Activated T-helper 17 cell treated with anti-CD3 and anti-CD28 coated beads, Interleukin-2, amount 50 U/mL, for 72 hours (primary cell): Measurements from ENCODE around the gene MXI1. TPM values are rescaled to one million over a fixed set of nuclear protein-coding genes. Genes with fewer than 3 reads are reported as not detected.
A peak's percentile ranks its signal among the peaks of the same experiment; 100 is the strongest.
"Not testable (repeated sequence)": the region's sequence is repeated elsewhere in the genome, so short reads cannot be mapped to it uniquely, and the experiment has no call there.

Source experiments
- ATAC-seq: fragments of 150-1000 bp; cut with Tn5 transposase; replicated peaks from 2 replicates; pipeline ENCODE4 v1.10.0; 2021; ENCODE audit warnings: mild to moderate bottlenecking, moderate library complexity
- H3K27ac Mint-ChIP-seq: one replicate; pipeline ENCODE4 v1.8.0; 2022; ENCODE audit warnings: mixed read lengths
- H3K27me3 Mint-ChIP-seq: one replicate; pipeline ENCODE4 v1.8.0; 2022; ENCODE audit warnings: mixed read lengths
- H3K36me3 Mint-ChIP-seq: one replicate; pipeline ENCODE4 v1.8.0; 2022; ENCODE audit warnings: low read depth, mild to moderate bottlenecking, mixed read lengths
- H3K4me1 Mint-ChIP-seq: one replicate; pipeline ENCODE4 v1.8.0; 2022; ENCODE audit warnings: mixed read lengths
- H3K4me3 Mint-ChIP-seq: one replicate; pipeline ENCODE4 v1.8.0; 2022; ENCODE audit warnings: mild to moderate bottlenecking, mixed read lengths
- H3K9me3 Mint-ChIP-seq: one replicate; pipeline ENCODE4 v1.8.0; 2022; ENCODE audit warnings: mixed read lengths
- total RNA-seq, 2 donors: library from RNA; stranded (reverse); gene quantifications; one replicate each; pipeline ENCODE4 v1.2.3, GENCODE V29; 2022

The MXI1 gene
- total RNA-seq, 2 donors from 2014 or later = 32.5 to 130 TPM

GRCh38 chr10:110331226-110331795, 123.9 kb downstream of the MXI1 start:
- H3K36me3 Mint-ChIP-seq, H3K27me3 Mint-ChIP-seq, H3K4me3 Mint-ChIP-seq, H3K27ac Mint-ChIP-seq, H3K9me3 Mint-ChIP-seq, ATAC-seq: not testable (repeated sequence)
- peaks cover 18% of the 10 kb centered on the region for H3K4me1 Mint-ChIP-seq

GRCh38 chr10:110334061-110334656, 126.8 kb downstream of the MXI1 start:
- Mint-ChIP-seq H3K9me3 (peaks cover 9% of the 10 kb centered on the region), H3K4me1 (peaks cover 7% of the 10 kb centered on the region), H3K36me3 (no peaks in the 10 kb centered on the region), H3K27ac (no peak overlapping the region), H3K27me3 (no peaks in the 10 kb centered on the region), H3K4me3 (no peak overlapping the region)
- no peak for ATAC-seq

DNA sequence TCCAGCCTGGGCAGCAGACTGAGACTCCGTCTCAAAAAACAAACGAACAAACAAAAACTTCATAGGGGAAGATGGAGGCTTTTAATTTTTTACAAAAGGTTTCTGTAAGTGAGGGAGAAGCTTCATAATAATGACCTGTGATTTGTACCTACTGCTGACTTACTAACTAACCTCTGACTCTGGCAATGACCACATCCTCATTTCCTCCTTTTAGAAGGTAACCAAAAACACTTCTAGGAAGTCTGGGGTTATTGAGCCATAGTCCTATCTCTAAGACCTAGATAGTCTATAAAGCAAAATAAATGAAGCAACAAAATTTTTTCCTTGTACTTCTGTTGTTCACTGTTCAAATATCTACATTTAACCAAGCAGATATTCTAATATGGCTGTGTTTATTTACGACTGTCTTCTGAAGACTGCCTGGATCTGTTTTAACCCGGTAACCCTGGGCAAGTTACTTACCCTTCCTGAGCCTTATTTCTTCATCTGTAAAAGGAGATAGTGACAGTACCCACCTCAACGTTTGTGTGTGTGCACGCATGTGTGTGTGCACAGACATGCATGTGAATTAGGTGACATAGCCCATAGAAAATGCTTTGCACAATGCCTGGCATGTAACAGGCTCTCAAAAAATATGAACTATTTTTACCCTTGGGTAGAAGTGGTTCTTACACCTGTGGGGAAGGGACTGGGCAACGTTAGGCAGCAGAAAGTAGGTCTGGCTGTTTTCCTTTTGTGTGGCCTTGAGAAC, 128.1 kb downstream of the MXI1 start:
- no peaks in the 10 kb centered on the region for H3K36me3 Mint-ChIP-seq
- H3K9me3 Mint-ChIP-seq = peaks cover 5% of the 10 kb centered on the region
- H3K4me3 Mint-ChIP-seq = peak overlapping the region; percentile 24
- H3K4me1 Mint-ChIP-seq = peaks cover 7% of the 10 kb centered on the region
- H3K27ac Mint-ChIP-seq = peak overlapping the region; percentile 31
- H3K27me3 Mint-ChIP-seq = no peaks in the 10 kb centered on the region
- peak; percentile 87 for ATAC-seq

GRCh38 chr10:110336111-110336721, 128.8 kb downstream of the MXI1 start:
- peak; percentile 35 for ATAC-seq
- H3K27me3 Mint-ChIP-seq = peaks cover 2% of the 10 kb centered on the region
- no peaks in the 10 kb centered on the region for H3K9me3 Mint-ChIP-seq
- peak overlapping the region; percentile 47 for H3K27ac Mint-ChIP-seq
- peak overlapping the region; percentile 24 for H3K4me3 Mint-ChIP-seq
- H3K4me1 Mint-ChIP-seq = peaks cover 7% of the 10 kb centered on the region
- no peaks in the 10 kb centered on the region for H3K36me3 Mint-ChIP-seq

Other genes with a start within 250 kb of the MXI1 start
- 100 to 1,000 TPM; 115 to 119 TPM for gene ADD3, start 199.6 kb upstream of the MXI1 start, total RNA-seq
- gene SMNDC1, start 97.3 kb downstream of the MXI1 start, total RNA-seq = 10 to 100 TPM; 35.8 to 40.1 TPM